ENCODE results near the gene MAD1L1. TPM values are rescaled to one million over a fixed set of nuclear protein-coding genes. Genes with fewer than 3 reads are reported as not detected.

MAD1L1 gene
- total RNA-seq, 1 donor from 2014 or later: 48.4 TPM

DNA sequence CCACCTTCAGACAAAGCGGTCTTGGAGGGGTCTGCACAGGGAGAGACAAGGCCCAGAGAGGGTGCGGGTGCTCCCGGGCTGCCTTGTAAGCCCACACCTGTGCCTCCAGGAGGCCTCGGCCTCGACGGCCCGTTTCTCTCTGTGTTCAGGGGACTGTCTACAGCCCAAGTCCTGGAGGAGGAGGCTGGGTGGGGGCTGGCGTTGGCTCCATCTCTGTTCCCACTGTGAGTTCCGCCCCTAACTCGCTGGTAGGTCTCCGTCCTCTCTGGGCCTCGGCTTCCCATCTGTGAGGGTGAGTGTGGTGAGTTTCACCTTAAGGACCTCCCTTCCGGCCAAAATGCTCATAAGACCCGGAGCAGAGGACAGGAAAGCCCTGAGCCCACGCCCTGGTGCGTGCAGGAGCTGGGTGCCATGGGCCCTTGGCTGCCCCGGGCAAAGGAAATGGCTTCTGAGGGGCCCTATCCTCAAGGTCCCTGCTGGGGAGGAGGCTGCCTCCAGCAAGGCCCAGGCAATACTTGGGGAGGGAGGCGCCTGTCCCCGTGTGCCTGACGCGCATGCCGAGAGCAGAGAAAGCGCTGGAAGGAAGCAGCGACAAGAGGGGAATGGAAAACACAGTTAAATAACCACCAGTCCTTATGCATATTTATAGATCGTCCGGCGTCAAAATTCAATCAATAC, 285.8 kb downstream of the MAD1L1 start:
- DNase-seq (no peak), ATAC-seq (no peak)
- intact Hi-C loops (cut with DNase I): no loop called here
- H3K36me3 ChIP-seq: no peaks in the 10 kb centered on the region
- TF ChIP-seq, protein P1, sequence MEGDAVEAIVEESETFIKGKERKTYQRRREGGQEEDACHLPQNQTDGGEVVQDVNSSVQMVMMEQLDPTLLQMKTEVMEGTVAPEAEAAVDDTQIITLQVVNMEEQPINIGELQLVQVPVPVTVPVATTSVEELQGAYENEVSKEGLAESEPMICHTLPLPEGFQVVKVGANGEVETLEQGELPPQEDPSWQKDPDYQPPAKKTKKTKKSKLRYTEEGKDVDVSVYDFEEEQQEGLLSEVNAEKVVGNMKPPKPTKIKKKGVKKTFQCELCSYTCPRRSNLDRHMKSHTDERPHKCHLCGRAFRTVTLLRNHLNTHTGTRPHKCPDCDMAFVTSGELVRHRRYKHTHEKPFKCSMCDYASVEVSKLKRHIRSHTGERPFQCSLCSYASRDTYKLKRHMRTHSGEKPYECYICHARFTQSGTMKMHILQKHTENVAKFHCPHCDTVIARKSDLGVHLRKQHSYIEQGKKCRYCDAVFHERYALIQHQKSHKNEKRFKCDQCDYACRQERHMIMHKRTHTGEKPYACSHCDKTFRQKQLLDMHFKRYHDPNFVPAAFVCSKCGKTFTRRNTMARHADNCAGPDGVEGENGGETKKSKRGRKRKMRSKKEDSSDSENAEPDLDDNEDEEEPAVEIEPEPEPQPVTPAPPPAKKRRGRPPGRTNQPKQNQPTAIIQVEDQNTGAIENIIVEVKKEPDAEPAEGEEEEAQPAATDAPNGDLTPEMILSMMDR (IDR thresholded peaks at IDR 0.05): no peak
- H3K27me3 ChIP-seq: no peaks in the 10 kb centered on the region
- H3K27ac ChIP-seq: no peak overlapping the region
- peaks cover 9% of the 10 kb centered on the region for H3K4me1 ChIP-seq
- no peaks in the 10 kb centered on the region for H3K9me3 ChIP-seq
- H3K4me3 ChIP-seq: no peak overlapping the region

- ATAC-seq (no peak), DNase-seq (no peak)
- H3K9me3 ChIP-seq: no peaks in the 10 kb centered on the region
- H3K4me1 ChIP-seq: peaks cover 3% of the 10 kb centered on the region
- intact Hi-C loops (cut with DNase I): no loop called here
- no peak overlapping the region for H3K4me3 ChIP-seq
- TF ChIP-seq, protein P1 (IDR thresholded peaks at IDR 0.05): no peak
- H3K36me3 ChIP-seq: no peaks in the 10 kb centered on the region
- H3K27ac ChIP-seq: no peak overlapping the region
- no peaks in the 10 kb centered on the region for H3K27me3 ChIP-seq
These were observed 286.5 kb downstream of the MAD1L1 start for GRCh38 chr7:1946025-1946772.

DNA sequence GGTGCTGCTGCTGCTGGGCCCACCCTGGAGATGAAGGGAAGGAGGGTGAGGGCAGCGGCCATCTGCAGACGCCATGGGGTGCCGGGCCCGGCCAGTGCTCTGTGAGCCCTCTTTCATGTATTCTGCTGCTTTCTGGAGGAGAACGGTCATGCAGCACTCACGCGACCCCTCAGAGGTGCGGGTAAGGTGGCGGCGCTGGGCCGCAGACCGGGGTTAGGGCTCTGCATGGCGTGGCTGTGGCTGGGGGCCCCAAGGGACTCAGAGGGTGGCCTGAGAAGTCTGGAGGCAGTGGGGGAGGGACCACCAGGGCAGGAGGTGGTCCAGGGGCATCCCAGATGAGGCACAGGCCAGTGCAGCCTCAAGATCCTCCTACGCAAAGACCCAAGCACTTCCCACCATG, 287.2 kb downstream of the MAD1L1 start:
- ATAC-seq (no peak), DNase-seq (no peak)
- no peaks in the 10 kb centered on the region for H3K27me3 ChIP-seq
- H3K36me3 ChIP-seq: no peaks in the 10 kb centered on the region
- peaks cover 4% of the 10 kb centered on the region for H3K4me1 ChIP-seq
- H3K9me3 ChIP-seq: no peaks in the 10 kb centered on the region
- TF ChIP-seq, protein P1 (IDR thresholded peaks at IDR 0.05): no peak
- intact Hi-C loops (cut with DNase I): no loop called here
- H3K4me3 ChIP-seq: no peak overlapping the region
- no peak overlapping the region for H3K27ac ChIP-seq

DNA sequence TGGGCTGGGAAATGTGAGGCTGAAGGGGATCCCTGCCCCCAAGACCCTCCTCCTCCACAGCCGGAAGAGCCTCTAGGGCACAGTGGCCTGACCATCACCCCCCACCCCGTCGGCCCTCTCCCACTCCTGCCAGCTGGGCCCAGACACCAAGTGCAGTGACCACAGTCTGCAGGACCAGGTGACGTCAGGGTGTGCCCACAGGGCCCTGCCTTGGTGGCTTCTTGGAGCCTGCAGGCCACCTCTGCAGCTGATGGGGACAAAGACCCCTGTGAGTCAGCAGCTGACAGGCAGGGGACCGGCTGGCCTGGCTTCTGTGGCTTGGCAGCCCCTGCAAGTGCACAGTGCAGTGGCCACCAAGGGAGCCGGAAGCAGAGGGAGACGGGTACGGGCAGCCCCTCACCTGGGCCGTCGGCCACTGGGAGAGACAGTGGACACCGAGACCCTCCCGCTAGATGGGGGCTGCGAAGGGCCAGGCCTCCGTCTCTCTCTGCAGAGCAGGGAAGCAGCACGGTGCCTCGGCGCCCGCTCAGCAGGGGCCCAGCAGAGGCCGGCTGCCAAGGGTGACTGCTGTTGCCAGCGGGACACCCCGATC, 288.0 kb downstream of the MAD1L1 start:
- intact Hi-C loops (cut with DNase I): no loop called here
- Histone ChIP-seq H3K27ac (no peak overlapping the region), H3K9me3 (no peaks in the 10 kb centered on the region), H3K27me3 (no peaks in the 10 kb centered on the region), H3K4me3 (no peak overlapping the region), H3K4me1 (peaks cover 4% of the 10 kb centered on the region), H3K36me3 (no peaks in the 10 kb centered on the region)
- TF ChIP-seq, protein P1 (IDR thresholded peaks at IDR 0.05): no peak
- ATAC-seq (no peak), DNase-seq (no peak)

DNA sequence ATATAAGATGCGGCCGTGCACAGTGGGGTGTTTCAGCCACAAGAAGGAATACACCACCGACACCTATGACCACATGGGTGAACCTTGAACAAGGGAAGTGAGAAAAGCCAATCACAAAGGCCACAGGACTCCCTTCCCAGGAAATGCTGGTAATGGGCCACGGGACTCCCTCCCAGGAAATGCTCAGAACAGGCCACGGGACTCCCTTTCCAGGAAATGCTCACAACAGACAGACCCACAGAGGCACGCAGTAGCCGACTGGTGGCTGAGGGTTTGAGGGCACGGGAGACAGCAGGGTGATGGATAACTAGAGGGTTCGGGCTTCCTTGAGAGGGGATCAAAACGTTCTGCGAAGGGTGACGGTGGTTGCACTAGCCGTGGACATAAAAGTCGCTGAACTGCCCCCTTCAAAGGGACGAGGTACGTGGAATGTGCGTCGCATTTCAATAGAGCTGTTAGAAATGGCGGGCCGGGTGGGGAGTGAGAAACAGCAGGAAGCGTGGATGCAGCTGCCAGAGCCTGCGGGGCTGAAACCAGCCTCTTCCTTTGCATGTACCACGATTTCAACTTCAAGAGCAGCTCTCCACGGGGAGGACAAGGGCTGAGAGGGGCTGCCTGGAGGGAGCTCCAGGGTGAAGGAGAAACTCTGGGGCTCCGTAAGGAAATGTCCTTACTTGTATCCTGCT, 288.7 kb downstream of the MAD1L1 start:
- Histone ChIP-seq H3K4me1 (peaks cover 4% of the 10 kb centered on the region), H3K4me3 (no peak overlapping the region), H3K27ac (no peak overlapping the region), H3K36me3 (no peaks in the 10 kb centered on the region), H3K9me3 (no peaks in the 10 kb centered on the region), H3K27me3 (no peaks in the 10 kb centered on the region)
- no peak for ATAC-seq
- intact Hi-C loops (cut with DNase I): no loop called here
- TF ChIP-seq, protein P1 (IDR thresholded peaks at IDR 0.05): no peak
- no peak for DNase-seq

All from upper lobe of right lung (tissue), 1 donor.